Ovary (tissue), 9 donors: ENCODE results near the gene MFGE8. TPM values are rescaled to one million over a fixed set of nuclear protein-coding genes. Genes with fewer than 3 reads are reported as not detected.

ENCODE experiments used
- DNase-seq, 5 donors: peaks; one replicate each; pipeline ENCODE4 v3.0.0-alpha.2; 2019 to 2020
- H3K27ac ChIP-seq, 2 donors: fragments of 200-600 bp; one replicate each; pipeline versions ENCODE4 v1.5.1 to v1.8.0; 2019 to 2022
- H3K27me3 ChIP-seq: fragments of 200-600 bp; one replicate; pipeline ENCODE4 v1.8.0; 2022
- H3K36me3 ChIP-seq: fragments of 200-600 bp; sonication (generic); one replicate; pipeline ENCODE4 v1.5.1; 2019
- H3K4me1 ChIP-seq: one replicate; pipeline ENCODE4 v1.8.1; 2013; ENCODE audit warnings: mild to moderate bottlenecking, moderate library complexity; ENCODE audit not compliant: insufficient read depth
- H3K4me3 ChIP-seq: fragments of 200-600 bp; sonication (generic); one replicate; pipeline ENCODE4 v1.5.1; 2017
- H3K9me3 ChIP-seq, 2 donors: fragments of 200-600 bp in 1 of 2; sonication (generic) in 1 of 2; one replicate each; pipeline versions ENCODE4 v1.5.1 to v1.8.1; 2013 to 2019; ENCODE audit warnings: mild to moderate bottlenecking in 1 of 2, moderate library complexity in 1 of 2
- EP300 ChIP-seq: sonication (generic); formaldehyde crosslinking; IDR thresholded peaks from one replicate; pipeline ENCODE4 v1.6.1; 2017; ENCODE audit warnings: antibody characterized with exemption
- POLR2A ChIP-seq: fragments of 450-650 bp; IDR thresholded peaks from one replicate; pipeline ENCODE4 v1.6.1; 2017; ENCODE audit warnings: antibody characterized with exemption, mild to moderate bottlenecking, moderate library complexity
- WGBS, 3 donors: extraction: QIAGEN DNeasy Blood & Tissue Kit in 1 of 3; methylation state at CpG; one replicate each; pipeline versions ENCODE4 v1.1.5 to v1.1.7; 2013 to 2017; 5-methylcytosine and 5-hydroxymethylcytosine counted together
- intact Hi-C, 4 donors: fragments of 100-400 bp; cut with DNase I; formaldehyde crosslinking; loops; one replicate each; pipeline versions ENCODE4 v1.11.0 to v1.15.1; 2022 to 2023
- polyA plus RNA-seq, 2 donors: library from polyadenylated mRNA; stranded (reverse); fragments of 200-250 nt in 1 of 2; fragments of 350-450 nt in 1 of 2; fragmentation: Illumina TruSeq in 1 of 2; extraction: RNeasy Lipid Tissue Mini Kit (QIAGEN cat#74804) in 1 of 2; gene quantifications; one replicate each; pipeline ENCODE4 v1.2.3, GENCODE V29; 2013 to 2014
- total RNA-seq, 7 donors: library from RNA; depleted of rRNA in 2 of 7; stranded (reverse); fragments of >200 nt in 2 of 7; fragmentation: NEBNext Ultra II Directional in 3 of 7; extraction: Animal tissue kit (Norgen Biotek cat#: 25700) in 3 of 7; gene quantifications; one replicate each; pipeline versions ENCODE4 v1.1.0 to v1.2.4, GENCODE V29; 2016 to 2023
- TF ChIP-seq, protein P1 (sequence below), 3 donors: fragments of 450-650 bp in 2 of 3; fragments of 200-600 bp in 1 of 3; IDR thresholded peaks; one replicate each; pipeline versions ENCODE4 v1.5.1 to v1.8.0; 2016 to 2022; ENCODE audit warnings: antibody characterized with exemption in 3 of 3, mild to moderate bottlenecking in 1 of 3
- donor health status: DM: no; HTN: no; CAD: no; lungs with moderate emphysema.
- donor health status: DM: no; HTN: no; CAD: no.
- donor health status: Bipolar disorder and iron deficiency.
- donor health status: DM: yes; HTN: yes; CAD: no.
- donor health status: DM: no; HTN: no; CAD: no.
- donor health status: DM: yes; HTN: yes; CAD: no.

MFGE8 gene
- total and polyA plus RNA-seq, 9 donors, result 193 to 383 (median 213) TPM

GRCh38 chr15:88908697-88909621, 4.2 kb downstream of the MFGE8 start:
- no peaks in the 10 kb centered on the region for H3K36me3 ChIP-seq
- H3K27me3 ChIP-seq, result no peaks in the 10 kb centered on the region
- DNase-seq, result peak in 3 of 5 donors; percentile 44 to 73 (median 59)
- TF ChIP-seq EP300, result no peak
- no peak for TF ChIP-seq POLR2A
- TF ChIP-seq, protein P1, sequence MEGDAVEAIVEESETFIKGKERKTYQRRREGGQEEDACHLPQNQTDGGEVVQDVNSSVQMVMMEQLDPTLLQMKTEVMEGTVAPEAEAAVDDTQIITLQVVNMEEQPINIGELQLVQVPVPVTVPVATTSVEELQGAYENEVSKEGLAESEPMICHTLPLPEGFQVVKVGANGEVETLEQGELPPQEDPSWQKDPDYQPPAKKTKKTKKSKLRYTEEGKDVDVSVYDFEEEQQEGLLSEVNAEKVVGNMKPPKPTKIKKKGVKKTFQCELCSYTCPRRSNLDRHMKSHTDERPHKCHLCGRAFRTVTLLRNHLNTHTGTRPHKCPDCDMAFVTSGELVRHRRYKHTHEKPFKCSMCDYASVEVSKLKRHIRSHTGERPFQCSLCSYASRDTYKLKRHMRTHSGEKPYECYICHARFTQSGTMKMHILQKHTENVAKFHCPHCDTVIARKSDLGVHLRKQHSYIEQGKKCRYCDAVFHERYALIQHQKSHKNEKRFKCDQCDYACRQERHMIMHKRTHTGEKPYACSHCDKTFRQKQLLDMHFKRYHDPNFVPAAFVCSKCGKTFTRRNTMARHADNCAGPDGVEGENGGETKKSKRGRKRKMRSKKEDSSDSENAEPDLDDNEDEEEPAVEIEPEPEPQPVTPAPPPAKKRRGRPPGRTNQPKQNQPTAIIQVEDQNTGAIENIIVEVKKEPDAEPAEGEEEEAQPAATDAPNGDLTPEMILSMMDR (IDR thresholded peaks at IDR 0.05), result no peak
- intact Hi-C loops, result loop anchor here (5.0 to 10.0 kb wide), 5 partner anchors 106 to 424 kb away; no protein-coding TSS in a partner anchor
- H3K4me1 ChIP-seq, result peaks cover 11% of the 10 kb centered on the region
- no peaks in the 10 kb centered on the region for H3K9me3 ChIP-seq
- WGBS, 3 donors, result 45 to 54% (median 49%) methylated on average over 16 of the region's 16 CpGs
- H3K27ac ChIP-seq, result peak overlapping the region; percentile 20 to 72
- H3K4me3 ChIP-seq, result no peak overlapping the region

GRCh38 chr15:88908123-88908522, 5.1 kb downstream of the MFGE8 start:
- H3K27ac ChIP-seq, result peak overlapping the region; percentile 20 to 38
- DNase-seq, result no peak
- intact Hi-C loops, result loop anchor here (5.0 to 10.0 kb wide), 5 partner anchors 107 to 423 kb away; no protein-coding TSS in a partner anchor
- no peaks in the 10 kb centered on the region for H3K36me3 ChIP-seq
- TF ChIP-seq EP300, result no peak
- TF ChIP-seq POLR2A, result no peak
- TF ChIP-seq, protein P1 (IDR thresholded peaks at IDR 0.05), result no peak
- H3K9me3 ChIP-seq, result no peaks in the 10 kb centered on the region
- H3K4me1 ChIP-seq, result peaks cover 10% of the 10 kb centered on the region
- WGBS, 3 donors, result 89 to 94% (median 92%) methylated on average over 12 of the region's 12 CpGs
- H3K4me3 ChIP-seq, result no peak overlapping the region
- no peaks in the 10 kb centered on the region for H3K27me3 ChIP-seq

- no peaks in the 10 kb centered on the region for H3K36me3 ChIP-seq
- no peaks in the 10 kb centered on the region for H3K9me3 ChIP-seq
- DNase-seq, result no peak
- H3K4me1 ChIP-seq, result peaks cover 6% of the 10 kb centered on the region
- intact Hi-C loops, result loop anchor here (5.0 to 10.0 kb wide), 5 partner anchors 108 to 422 kb away; no protein-coding TSS in a partner anchor
- TF ChIP-seq, protein P1 (IDR thresholded peaks at IDR 0.05), result no peak
- TF ChIP-seq POLR2A, result no peak
- TF ChIP-seq EP300, result no peak
- no peak overlapping the region for H3K27ac ChIP-seq
- no peak overlapping the region for H3K4me3 ChIP-seq
- H3K27me3 ChIP-seq, result no peaks in the 10 kb centered on the region
- 81 to 90% (median 85%) methylated on average over 14 of the region's 14 CpGs for WGBS, 3 donors
These were observed 6.1 kb downstream of the MFGE8 start for GRCh38 chr15:88907111-88907510.

GRCh38 chr15:88906551-88906950, 6.6 kb downstream of the MFGE8 start:
- intact Hi-C loops, result loop anchor here (5.0 to 10.0 kb wide), 5 partner anchors 108 to 422 kb away; no protein-coding TSS in a partner anchor
- 96 to 98% (median 97%) methylated on average over 7 of the region's 7 CpGs for WGBS, 3 donors
- peaks cover 2% of the 10 kb centered on the region for H3K4me1 ChIP-seq
- TF ChIP-seq EP300 (no peak), POLR2A (no peak)
- TF ChIP-seq, protein P1 (IDR thresholded peaks at IDR 0.05), result no peak
- H3K36me3 ChIP-seq, result no peaks in the 10 kb centered on the region
- H3K9me3 ChIP-seq, result no peaks in the 10 kb centered on the region
- no peak overlapping the region for H3K4me3 ChIP-seq
- DNase-seq, result no peak
- no peak overlapping the region for H3K27ac ChIP-seq
- no peaks in the 10 kb centered on the region for H3K27me3 ChIP-seq
